Liver (tissue), 3 donors: ENCODE results near the gene ABCA4.
A peak's percentile ranks its signal among the peaks of the same experiment; 100 is the strongest.

Experiments
- EGR1 ChIP-seq, 2 donors: IDR thresholded peaks; 2 replicates each; pipeline ENCODE4 v1.6.1; 2016 to 2018; ENCODE audit warnings: antibody characterized with exemption in 2 of 2, low read depth in 2 of 2
- HNF4A ChIP-seq, 2 donors: conservative IDR thresholded peaks; 2 replicates each; pipeline ENCODE4 v1.6.1; 2016; ENCODE audit warnings: antibody characterized with exemption in 2 of 2, mild to moderate bottlenecking in 2 of 2
- JUND ChIP-seq, 2 donors: IDR thresholded peaks; 2 replicates each; pipeline ENCODE4 v1.6.1; 2016; ENCODE audit warnings: antibody characterized with exemption in 2 of 2
- RAD21 ChIP-seq, 2 donors: IDR thresholded peaks; 2 replicates each; pipeline ENCODE4 v1.6.1; 2016; ENCODE audit warnings: antibody characterized with exemption in 2 of 2, mild to moderate bottlenecking in 2 of 2
- RXRA ChIP-seq, 2 donors: IDR thresholded peaks; 2 replicates each; pipeline ENCODE4 v1.6.1; 2017 to 2018; ENCODE audit warnings: antibody characterized with exemption in 2 of 2, mild to moderate bottlenecking in 1 of 2
- SP1 ChIP-seq: IDR thresholded peaks from 2 replicates; pipeline ENCODE4 v1.6.1; 2018; ENCODE audit warnings: antibody characterized with exemption, mild to moderate bottlenecking
- YY1 ChIP-seq: IDR thresholded peaks from 2 replicates; pipeline ENCODE4 v1.6.1; 2016; ENCODE audit warnings: antibody characterized with exemption, mild to moderate bottlenecking
- TF ChIP-seq, protein P1 (sequence below): fragments of 150-350 bp; IDR thresholded peaks from 2 replicates; pipeline ENCODE4 v1.5.1; 2017; ENCODE audit warnings: improper control_type of control experiment, low read depth, low read length; ENCODE audit not compliant: missing input control
- TF ChIP-seq, protein P2 (sequence below): IDR thresholded peaks from 2 replicates; pipeline ENCODE4 v1.6.1; 2016; ENCODE audit warnings: antibody characterized with exemption
- TF ChIP-seq, protein P3 (sequence below): IDR thresholded peaks from 2 replicates; pipeline ENCODE4 v1.6.1; 2016; ENCODE audit warnings: antibody characterized with exemption
- TF ChIP-seq, protein P4 (sequence below): IDR thresholded peaks from 2 replicates; pipeline ENCODE4 v1.6.1; 2016; ENCODE audit warnings: antibody characterized with exemption, mild to moderate bottlenecking
- donor health status: healthy.
- donor health status: healthy.

DNA sequence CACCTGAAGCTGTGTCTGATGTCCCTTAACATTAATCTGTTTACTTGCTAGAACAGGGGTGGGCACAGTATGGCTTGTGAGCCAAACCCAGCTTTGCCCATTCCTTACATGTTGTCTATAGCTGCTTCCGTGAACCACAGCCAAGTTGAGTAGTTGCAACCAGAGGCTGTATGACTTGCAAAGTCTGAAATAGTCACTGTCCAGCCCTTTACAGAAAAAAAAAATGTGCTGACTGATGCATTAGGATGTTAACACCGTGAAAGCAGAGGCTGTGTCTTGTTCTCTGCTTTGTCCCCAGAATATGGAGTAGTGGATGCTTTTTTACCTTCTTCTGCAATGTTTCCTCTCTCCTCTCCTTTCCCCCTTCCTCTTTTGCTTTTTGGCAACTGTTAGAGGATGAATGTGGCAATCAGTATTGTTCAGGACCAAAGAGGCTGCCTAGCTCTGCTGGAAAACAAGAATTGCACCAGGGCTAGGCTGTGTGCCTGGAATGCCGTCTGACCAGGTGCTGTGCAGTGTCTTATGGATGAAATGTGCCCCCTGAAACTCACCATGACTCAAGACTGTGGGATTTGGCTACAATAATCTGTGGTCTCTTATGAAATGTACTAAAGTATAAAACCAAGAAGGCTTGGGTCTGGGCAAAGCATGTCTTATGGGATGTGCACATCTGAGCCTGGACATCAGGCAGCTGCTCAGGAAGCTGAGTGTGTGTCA is 132.2 kb downstream of the ABCA4 start:
- TF ChIP-seq RAD21 (IDR thresholded peaks at IDR 0.05) (no peak), HNF4A (conservative IDR thresholded peaks at IDR 0.05) (peak in 1 of 2 donors; percentile 18), EGR1 (IDR thresholded peaks at IDR 0.05; ENCODE audit: low read depth in 2 of 2) (no peak), SP1 (no peak), YY1 (no peak), RXRA (IDR thresholded peaks at IDR 0.05) (peak in 1 of 2 donors; percentile 9), JUND (IDR thresholded peaks at IDR 0.05) (no peak)
- TF ChIP-seq, protein P1, sequence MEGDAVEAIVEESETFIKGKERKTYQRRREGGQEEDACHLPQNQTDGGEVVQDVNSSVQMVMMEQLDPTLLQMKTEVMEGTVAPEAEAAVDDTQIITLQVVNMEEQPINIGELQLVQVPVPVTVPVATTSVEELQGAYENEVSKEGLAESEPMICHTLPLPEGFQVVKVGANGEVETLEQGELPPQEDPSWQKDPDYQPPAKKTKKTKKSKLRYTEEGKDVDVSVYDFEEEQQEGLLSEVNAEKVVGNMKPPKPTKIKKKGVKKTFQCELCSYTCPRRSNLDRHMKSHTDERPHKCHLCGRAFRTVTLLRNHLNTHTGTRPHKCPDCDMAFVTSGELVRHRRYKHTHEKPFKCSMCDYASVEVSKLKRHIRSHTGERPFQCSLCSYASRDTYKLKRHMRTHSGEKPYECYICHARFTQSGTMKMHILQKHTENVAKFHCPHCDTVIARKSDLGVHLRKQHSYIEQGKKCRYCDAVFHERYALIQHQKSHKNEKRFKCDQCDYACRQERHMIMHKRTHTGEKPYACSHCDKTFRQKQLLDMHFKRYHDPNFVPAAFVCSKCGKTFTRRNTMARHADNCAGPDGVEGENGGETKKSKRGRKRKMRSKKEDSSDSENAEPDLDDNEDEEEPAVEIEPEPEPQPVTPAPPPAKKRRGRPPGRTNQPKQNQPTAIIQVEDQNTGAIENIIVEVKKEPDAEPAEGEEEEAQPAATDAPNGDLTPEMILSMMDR = no peak
- TF ChIP-seq, protein P2, sequence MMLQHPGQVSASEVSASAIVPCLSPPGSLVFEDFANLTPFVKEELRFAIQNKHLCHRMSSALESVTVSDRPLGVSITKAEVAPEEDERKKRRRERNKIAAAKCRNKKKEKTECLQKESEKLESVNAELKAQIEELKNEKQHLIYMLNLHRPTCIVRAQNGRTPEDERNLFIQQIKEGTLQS = no peak
- TF ChIP-seq, protein P3, sequence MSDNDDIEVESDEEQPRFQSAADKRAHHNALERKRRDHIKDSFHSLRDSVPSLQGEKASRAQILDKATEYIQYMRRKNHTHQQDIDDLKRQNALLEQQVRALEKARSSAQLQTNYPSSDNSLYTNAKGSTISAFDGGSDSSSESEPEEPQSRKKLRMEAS = no peak
- TF ChIP-seq, protein P4, sequence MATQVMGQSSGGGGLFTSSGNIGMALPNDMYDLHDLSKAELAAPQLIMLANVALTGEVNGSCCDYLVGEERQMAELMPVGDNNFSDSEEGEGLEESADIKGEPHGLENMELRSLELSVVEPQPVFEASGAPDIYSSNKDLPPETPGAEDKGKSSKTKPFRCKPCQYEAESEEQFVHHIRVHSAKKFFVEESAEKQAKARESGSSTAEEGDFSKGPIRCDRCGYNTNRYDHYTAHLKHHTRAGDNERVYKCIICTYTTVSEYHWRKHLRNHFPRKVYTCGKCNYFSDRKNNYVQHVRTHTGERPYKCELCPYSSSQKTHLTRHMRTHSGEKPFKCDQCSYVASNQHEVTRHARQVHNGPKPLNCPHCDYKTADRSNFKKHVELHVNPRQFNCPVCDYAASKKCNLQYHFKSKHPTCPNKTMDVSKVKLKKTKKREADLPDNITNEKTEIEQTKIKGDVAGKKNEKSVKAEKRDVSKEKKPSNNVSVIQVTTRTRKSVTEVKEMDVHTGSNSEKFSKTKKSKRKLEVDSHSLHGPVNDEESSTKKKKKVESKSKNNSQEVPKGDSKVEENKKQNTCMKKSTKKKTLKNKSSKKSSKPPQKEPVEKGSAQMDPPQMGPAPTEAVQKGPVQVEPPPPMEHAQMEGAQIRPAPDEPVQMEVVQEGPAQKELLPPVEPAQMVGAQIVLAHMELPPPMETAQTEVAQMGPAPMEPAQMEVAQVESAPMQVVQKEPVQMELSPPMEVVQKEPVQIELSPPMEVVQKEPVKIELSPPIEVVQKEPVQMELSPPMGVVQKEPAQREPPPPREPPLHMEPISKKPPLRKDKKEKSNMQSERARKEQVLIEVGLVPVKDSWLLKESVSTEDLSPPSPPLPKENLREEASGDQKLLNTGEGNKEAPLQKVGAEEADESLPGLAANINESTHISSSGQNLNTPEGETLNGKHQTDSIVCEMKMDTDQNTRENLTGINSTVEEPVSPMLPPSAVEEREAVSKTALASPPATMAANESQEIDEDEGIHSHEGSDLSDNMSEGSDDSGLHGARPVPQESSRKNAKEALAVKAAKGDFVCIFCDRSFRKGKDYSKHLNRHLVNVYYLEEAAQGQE = no peak
